ENCODE measurements around the gene MICU1. TPM values are rescaled to one million over a fixed set of nuclear protein-coding genes. Genes with fewer than 3 reads are reported as not detected.
"Not testable (repeated sequence)": the region's sequence is repeated elsewhere in the genome, so short reads cannot be mapped to it uniquely, and the experiment has no call there.

MICU1 gene
- total RNA-seq, 1 donor from 2014 or later = 28.7 TPM

DNA sequence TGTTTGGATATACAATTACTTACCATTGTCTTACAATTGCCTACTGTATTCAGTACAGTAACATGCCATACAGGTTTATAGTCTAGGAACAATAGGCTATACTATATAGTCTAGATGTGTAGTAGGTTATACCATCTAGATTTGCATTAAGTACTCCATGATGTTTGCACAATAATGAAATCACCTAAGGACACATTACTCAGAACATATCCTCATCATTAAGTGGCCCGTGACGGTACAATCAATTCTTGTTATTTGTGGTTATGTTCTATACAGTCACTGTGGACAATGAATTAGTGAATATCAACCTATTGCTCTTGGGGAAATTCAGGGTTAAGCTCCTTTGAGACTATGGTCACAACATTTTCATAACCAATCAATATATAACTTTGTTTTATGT lies 75.6 kb downstream of the MICU1 start:
- H3K4me2 ChIP-seq (ENCODE audit: low read length) = no peak overlapping the region
- H3K4me3 Mint-ChIP-seq (ENCODE audit: unreplicated experiment) = no peak overlapping the region
- DNase-seq (ENCODE audit: low read depth) = no peak
- no peak overlapping the region for H3K27ac ChIP-seq (ENCODE audit: low read depth, low read length)
- no peak overlapping the region for H2AFZ ChIP-seq (ENCODE audit: low read depth, low read length)
- H3K36me3 ChIP-seq (ENCODE audit: insufficient read depth, low read length) = peaks cover 4% of the 10 kb centered on the region
- no peak overlapping the region for H3K4me3 ChIP-seq (ENCODE audit: insufficient read depth, low read depth, low read length)
- no peak overlapping the region for H3K27ac Mint-ChIP-seq (ENCODE audit: unreplicated experiment)
- TF ChIP-seq EZH2 (IDR thresholded peaks at IDR 0.05; ENCODE audit: insufficient read depth, low read length) = no peak
- TF ChIP-seq CTCF (IDR thresholded peaks at IDR 0.05; ENCODE audit: insufficient read depth, low read depth, low read length) = no peak
- H3K9me3 Mint-ChIP-seq (ENCODE audit: unreplicated experiment) = no peaks in the 10 kb centered on the region
- H3K4me1 ChIP-seq (ENCODE audit: insufficient read depth, low read length) = no peaks in the 10 kb centered on the region
- H3K27me3 ChIP-seq (ENCODE audit: insufficient read depth, low read length) = no peaks in the 10 kb centered on the region
- no peaks in the 10 kb centered on the region for H4K20me1 ChIP-seq (ENCODE audit: insufficient read depth, low read length)
- no peaks in the 10 kb centered on the region for H3K27me3 Mint-ChIP-seq (ENCODE audit: low read depth, unreplicated experiment)
- peaks cover 7% of the 10 kb centered on the region for H3K36me3 Mint-ChIP-seq (ENCODE audit: low read depth, unreplicated experiment)
- FAIRE-seq = no peak
- H3K9ac ChIP-seq (ENCODE audit: low read length) = no peak overlapping the region
- peaks cover 2% of the 10 kb centered on the region for H3K4me1 Mint-ChIP-seq (ENCODE audit: low read depth, unreplicated experiment)
- H3K9me3 ChIP-seq (ENCODE audit: insufficient read depth, low read depth, low read length) = no peaks in the 10 kb centered on the region
- H3K79me2 ChIP-seq (ENCODE audit: insufficient read depth, low read length) = no peaks in the 10 kb centered on the region

DNA sequence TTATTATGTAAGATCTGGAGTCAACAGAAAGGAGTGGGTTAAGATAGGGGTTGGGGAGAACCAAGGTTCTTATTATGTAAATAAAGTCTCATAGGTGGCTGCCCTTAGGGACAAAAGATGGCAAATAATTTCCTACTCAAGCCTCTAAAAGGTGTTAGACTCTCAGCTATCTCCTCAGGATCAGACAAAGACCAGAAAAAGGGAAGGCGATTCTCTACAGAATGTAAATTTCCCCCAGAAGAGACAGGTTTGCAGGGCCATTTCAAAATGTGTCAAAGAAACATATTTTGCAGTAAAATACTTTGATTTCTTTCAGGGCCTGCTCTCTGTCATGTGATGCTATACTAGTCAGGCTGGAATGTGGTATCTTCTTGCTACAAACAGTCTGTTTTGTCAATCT lies 80.3 kb downstream of the MICU1 start:
- no peak for DNase-seq (ENCODE audit: low read depth)
- H3K27me3 Mint-ChIP-seq (ENCODE audit: low read depth, unreplicated experiment) = no peaks in the 10 kb centered on the region
- peaks cover 7% of the 10 kb centered on the region for H3K9me3 Mint-ChIP-seq (ENCODE audit: unreplicated experiment)
- peaks cover 2% of the 10 kb centered on the region for H3K36me3 ChIP-seq (ENCODE audit: insufficient read depth, low read length)
- FAIRE-seq = no peak
- H2AFZ ChIP-seq (ENCODE audit: low read depth, low read length) = no peak overlapping the region
- TF ChIP-seq CTCF (IDR thresholded peaks at IDR 0.05; ENCODE audit: insufficient read depth, low read depth, low read length) (no peak), EZH2 (IDR thresholded peaks at IDR 0.05; ENCODE audit: insufficient read depth, low read length) (no peak)
- no peaks in the 10 kb centered on the region for H4K20me1 ChIP-seq (ENCODE audit: insufficient read depth, low read length)
- H3K4me2 ChIP-seq (ENCODE audit: low read length) = no peak overlapping the region
- peaks cover 32% of the 10 kb centered on the region for H3K36me3 Mint-ChIP-seq (ENCODE audit: low read depth, unreplicated experiment)
- H3K79me2 ChIP-seq (ENCODE audit: insufficient read depth, low read length) = no peaks in the 10 kb centered on the region
- peaks cover 7% of the 10 kb centered on the region for H3K9me3 ChIP-seq (ENCODE audit: insufficient read depth, low read depth, low read length)
- H3K9ac ChIP-seq (ENCODE audit: low read length) = no peak overlapping the region
- H3K27ac ChIP-seq (ENCODE audit: low read depth, low read length) = no peak overlapping the region
- H3K4me3 ChIP-seq (ENCODE audit: insufficient read depth, low read depth, low read length) = no peak overlapping the region
- no peaks in the 10 kb centered on the region for H3K4me1 ChIP-seq (ENCODE audit: insufficient read depth, low read length)
- H3K4me1 Mint-ChIP-seq (ENCODE audit: low read depth, unreplicated experiment) = peaks cover 2% of the 10 kb centered on the region
- no peak overlapping the region for H3K27ac Mint-ChIP-seq (ENCODE audit: unreplicated experiment)
- no peak overlapping the region for H3K4me3 Mint-ChIP-seq (ENCODE audit: unreplicated experiment)
- no peaks in the 10 kb centered on the region for H3K27me3 ChIP-seq (ENCODE audit: insufficient read depth, low read length)

DNA sequence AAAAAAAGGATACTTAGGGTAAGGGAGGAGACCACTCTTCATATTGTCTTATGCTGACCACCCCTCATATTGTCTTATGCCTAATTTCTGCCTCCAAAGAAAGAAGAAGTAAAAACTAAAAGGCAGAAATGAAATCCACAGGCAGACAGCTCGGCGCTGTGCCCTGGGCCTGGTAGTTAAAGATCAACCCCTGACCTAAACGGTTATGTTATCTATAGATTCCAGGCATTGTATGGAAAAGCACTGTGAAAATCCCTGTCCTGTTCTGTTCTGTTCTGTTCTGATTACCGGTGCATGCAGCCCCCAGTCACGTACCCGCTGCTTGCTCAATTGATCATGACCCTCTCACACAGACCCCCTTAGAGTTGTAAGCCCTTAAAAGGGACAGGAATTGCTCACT lies 82.0 kb downstream of the MICU1 start:
- H3K27ac Mint-ChIP-seq (ENCODE audit: unreplicated experiment); H3K9me3 ChIP-seq (ENCODE audit: insufficient read depth, low read depth, low read length); H4K20me1 ChIP-seq (ENCODE audit: insufficient read depth, low read length); H3K79me2 ChIP-seq (ENCODE audit: insufficient read depth, low read length); H3K4me3 Mint-ChIP-seq (ENCODE audit: unreplicated experiment); H3K27me3 ChIP-seq (ENCODE audit: insufficient read depth, low read length); H3K4me1 ChIP-seq (ENCODE audit: insufficient read depth, low read length); FAIRE-seq; H3K9me3 Mint-ChIP-seq (ENCODE audit: unreplicated experiment); H2AFZ ChIP-seq (ENCODE audit: low read depth, low read length); H3K27ac ChIP-seq (ENCODE audit: low read depth, low read length); H3K36me3 ChIP-seq (ENCODE audit: insufficient read depth, low read length); H3K4me1 Mint-ChIP-seq (ENCODE audit: low read depth, unreplicated experiment); DNase-seq (ENCODE audit: low read depth); H3K9ac ChIP-seq (ENCODE audit: low read length); H3K27me3 Mint-ChIP-seq (ENCODE audit: low read depth, unreplicated experiment); H3K4me2 ChIP-seq (ENCODE audit: low read length); H3K4me3 ChIP-seq (ENCODE audit: insufficient read depth, low read depth, low read length): not testable (repeated sequence)
- peaks cover 31% of the 10 kb centered on the region for H3K36me3 Mint-ChIP-seq (ENCODE audit: low read depth, unreplicated experiment)

Measured in astrocyte (in vitro differentiated cells and primary cell).